Lower leg skin (tissue), 3 donors: ENCODE results near the gene PDE6H.

ENCODE experiments used
- CTCF ChIP-seq, 3 donors: fragments of 450-650 bp; IDR thresholded peaks; one replicate each; pipeline ENCODE4 v1.5.1; 2016; ENCODE audit warnings: antibody characterized with exemption in 3 of 3, mild to moderate bottlenecking in 3 of 3, moderate library complexity in 2 of 3
- POLR2A ChIP-seq, 2 donors: fragments of 450-650 bp; IDR thresholded peaks; one replicate each; pipeline ENCODE4 v1.6.1; 2016 to 2017; ENCODE audit warnings: antibody characterized with exemption in 2 of 2, mild to moderate bottlenecking in 1 of 2, moderate library complexity in 1 of 2

- TF ChIP-seq CTCF (IDR thresholded peaks at IDR 0.05): no peak
- TF ChIP-seq POLR2A (IDR thresholded peaks at IDR 0.05): no peak
Measured at GRCh38 chr12:14997998-14998397, 25.2 kb downstream of the PDE6H start.
